HFF-Myc (cell line): Measurements from ENCODE around the gene PLEKHA6.

ENCODE experiments used
- DNase-seq: peaks from one replicate; pipeline ENCODE4 v3.0.0-alpha.2; 2011; ENCODE audit warnings: low read depth; ENCODE audit errors: extremely low read depth
- H3K4me3 ChIP-seq: replicated peaks from 2 replicates; pipeline ENCODE4 v1.5.1; 2011; ENCODE audit warnings: low read depth, mild to moderate bottlenecking, control low read depth, low read length
- CTCF ChIP-seq: IDR thresholded peaks from 2 replicates; pipeline ENCODE4 v1.5.1; 2012; ENCODE audit warnings: mild to moderate bottlenecking, low read depth, low read length, control low read depth; ENCODE audit errors: missing control alignments

The PLEKHA6 gene

GRCh38 chr1:204344665-204345355 lies 14.9 kb downstream of the PLEKHA6 start:
- no peak overlapping the region for H3K4me3 ChIP-seq
- DNase-seq = no peak
- TF ChIP-seq CTCF = no peak

- no peak overlapping the region for H3K4me3 ChIP-seq
- no peak for TF ChIP-seq CTCF
- no peak for DNase-seq
Measured at GRCh38 chr1:204343802-204344201, 15.9 kb downstream of the PLEKHA6 start.

GRCh38 chr1:204343247-204343646 lies 16.5 kb downstream of the PLEKHA6 start:
- DNase-seq = no peak
- TF ChIP-seq CTCF = no peak
- H3K4me3 ChIP-seq = no peak overlapping the region

GRCh38 chr1:204342310-204342709 lies 17.4 kb downstream of the PLEKHA6 start:
- no peak for TF ChIP-seq CTCF
- no peak for DNase-seq
- no peak overlapping the region for H3K4me3 ChIP-seq

GRCh38 chr1:204341380-204341779 lies 18.3 kb downstream of the PLEKHA6 start:
- DNase-seq = no peak
- TF ChIP-seq CTCF = no peak
- no peak overlapping the region for H3K4me3 ChIP-seq

GRCh38 chr1:204340081-204340889 lies 19.4 kb downstream of the PLEKHA6 start:
- TF ChIP-seq CTCF = no peak
- no peak overlapping the region for H3K4me3 ChIP-seq
- DNase-seq = no peak
